HEK293 (cell line): ENCODE data around the gene KCP.

Source experiments
- BCL11B ChIP-seq: fragments of 450-650 bp; formaldehyde crosslinking; IDR thresholded peaks from 2 replicates; pipeline ENCODE4 v1.5.1; 2016; ENCODE audit warnings: low read depth, missing biosample characterization, missing genetic modification characterization
- CTCF ChIP-seq: fragments of 450-650 bp; formaldehyde crosslinking; IDR thresholded peaks from 2 replicates; pipeline ENCODE4 v1.5.1; 2016; ENCODE audit warnings: missing biosample characterization, missing genetic modification characterization
- KLF1 ChIP-seq: fragments of 450-650 bp; formaldehyde crosslinking; IDR thresholded peaks from 2 replicates; pipeline ENCODE4 v1.5.1; 2016; ENCODE audit warnings: missing biosample characterization, missing genetic modification characterization
- PBX3 ChIP-seq: sonication (generic); formaldehyde crosslinking; IDR thresholded peaks from 2 replicates; pipeline ENCODE4 v1.8.1; 2022; ENCODE audit warnings: mild to moderate bottlenecking, moderate library complexity, missing genetic modification reagents
- YY1 ChIP-seq: fragments of 450-650 bp; formaldehyde crosslinking; IDR thresholded peaks from 2 replicates; pipeline ENCODE4 v1.5.1; 2018; ENCODE audit warnings: missing biosample characterization, missing genetic modification characterization
- ZBTB44 ChIP-seq: fragments of 450-650 bp; IDR thresholded peaks from 2 replicates; pipeline ENCODE4 v1.5.1; 2018; ENCODE audit warnings: missing biosample characterization, mild to moderate bottlenecking, missing genetic modification characterization
- ZBTB7A ChIP-seq: fragments of 450-650 bp; formaldehyde crosslinking; IDR thresholded peaks from 2 replicates; pipeline ENCODE4 v1.5.1; 2016; ENCODE audit warnings: low read depth, missing biosample characterization, missing genetic modification characterization
- ZNF239 ChIP-seq: fragments of 450-650 bp; formaldehyde crosslinking; IDR thresholded peaks from 2 replicates; pipeline ENCODE4 v1.5.1; 2016; ENCODE audit warnings: missing biosample characterization, missing genetic modification characterization
- ZNF24 ChIP-seq: fragments of 450-650 bp; formaldehyde crosslinking; IDR thresholded peaks from 2 replicates; pipeline ENCODE4 v1.5.1; 2016; ENCODE audit warnings: missing biosample characterization, missing genetic modification characterization
- ZNF510 ChIP-seq: fragments of 450-650 bp; formaldehyde crosslinking; IDR thresholded peaks from 2 replicates; pipeline ENCODE4 v1.5.1; 2018; ENCODE audit warnings: mild to moderate bottlenecking, missing genetic modification characterization, missing biosample characterization; ENCODE audit not compliant: insufficient replicate concordance
- ZNF549 ChIP-seq: fragments of 450-650 bp; IDR thresholded peaks from 2 replicates; pipeline ENCODE4 v1.5.1; 2018; ENCODE audit warnings: missing biosample characterization, missing genetic modification characterization, mild to moderate bottlenecking, inconsistent platforms, moderate library complexity
- ZNF558 ChIP-seq: fragments of 450-650 bp; formaldehyde crosslinking; IDR thresholded peaks from 2 replicates; pipeline ENCODE4 v1.5.1; 2016; ENCODE audit warnings: missing biosample characterization, missing genetic modification characterization
- ZNF792 ChIP-seq: fragments of 450-650 bp; formaldehyde crosslinking; IDR thresholded peaks from 2 replicates; pipeline ENCODE4 v1.5.1; 2016; ENCODE audit warnings: missing biosample characterization, missing genetic modification characterization
- ZSCAN23 ChIP-seq: fragments of 450-650 bp; formaldehyde crosslinking; IDR thresholded peaks from 2 replicates; pipeline ENCODE4 v1.5.1; 2016; ENCODE audit warnings: missing biosample characterization, missing genetic modification characterization

GRCh38 chr7:128838981-128839731 is 71.4 kb downstream of the KCP start:
- TF ChIP-seq CTCF (tag by site-specific recombination) (no peak), PBX3 (CRISPR knock-in tag) (no peak), ZNF792 (no peak), ZNF549 (tag by site-specific recombination) (no peak), BCL11B (tag by site-specific recombination) (no peak), ZBTB44 (no peak), ZNF558 (tag by site-specific recombination) (no peak), KLF1 (tag by site-specific recombination) (no peak), ZBTB7A (no peak), ZSCAN23 (tag by site-specific recombination) (no peak), ZNF239 (no peak), YY1 (tag by site-specific recombination) (no peak), ZNF510 (tag by site-specific recombination) (no peak), ZNF24 (tag by site-specific recombination) (no peak)
